Fibroblast of pulmonary artery (primary cell): ENCODE data around the gene TP53RK.

Experiments
- DNase-seq: peaks from one replicate; pipeline ENCODE4 v3.0.0-alpha.2; 2010; ENCODE audit warnings: low read depth
- H3K4me3 ChIP-seq: replicated peaks from 2 replicates; pipeline ENCODE4 v1.5.1; 2011; ENCODE audit warnings: low read depth, mild to moderate bottlenecking, control low read depth, low read length, moderate library complexity
- CTCF ChIP-seq: IDR thresholded peaks from 2 replicates; pipeline ENCODE4 v1.5.1; 2011; ENCODE audit warnings: mild to moderate bottlenecking, control low read depth, low read length, inconsistent platforms; ENCODE audit errors: missing control alignments

Gene TP53RK

DNA sequence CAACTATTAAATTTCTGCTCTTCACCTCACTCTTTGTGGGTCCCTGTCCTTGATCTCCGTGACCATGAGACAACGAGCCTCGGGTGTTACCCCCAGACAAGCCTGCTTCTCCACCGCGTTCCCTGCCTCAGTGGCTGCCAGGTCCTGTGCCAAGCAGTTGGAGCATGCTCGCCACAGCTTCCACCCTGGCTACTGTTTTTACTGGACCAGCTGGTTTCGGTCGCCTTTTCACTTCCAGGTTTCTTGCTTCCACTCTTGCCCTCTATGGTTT is 5.6 kb downstream of the TP53RK start:
- TF ChIP-seq CTCF = no peak
- DNase-seq = no peak
- H3K4me3 ChIP-seq = peak overlapping the region; percentile 60

DNA sequence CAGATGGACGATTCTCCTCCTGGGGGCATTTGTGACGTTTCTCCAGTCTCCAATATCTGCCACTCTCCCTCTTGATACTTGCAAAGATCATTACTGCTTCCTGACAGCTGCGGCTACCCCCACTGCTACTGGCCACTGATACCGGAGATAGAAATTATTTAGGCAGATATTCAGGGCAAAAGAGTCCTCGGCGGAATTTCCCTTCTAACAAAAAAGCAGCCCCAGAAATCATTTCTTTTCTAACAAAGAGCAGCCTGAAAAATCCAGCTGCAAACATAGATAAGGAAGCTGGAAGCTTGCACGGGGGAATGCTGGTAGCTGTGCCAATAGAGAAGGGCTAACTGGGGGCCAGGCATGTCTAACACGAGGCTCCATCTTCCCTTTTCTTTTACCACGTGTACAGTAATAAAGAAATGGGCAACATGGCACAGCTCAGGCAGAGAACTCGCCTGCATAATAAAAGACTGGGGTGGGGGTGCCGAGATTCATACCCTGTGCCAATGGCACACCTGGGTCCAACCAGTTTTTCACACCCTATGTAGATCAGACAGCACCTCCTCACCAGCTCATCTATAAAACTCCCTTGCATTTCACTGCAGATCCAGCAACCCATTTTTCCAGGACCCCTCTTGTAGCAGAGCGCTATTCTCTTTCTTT is 6.1 kb downstream of the TP53RK start:
- no peak for TF ChIP-seq CTCF
- DNase-seq = peak; percentile 30
- H3K4me3 ChIP-seq = peak overlapping the region; percentile 60

DNA sequence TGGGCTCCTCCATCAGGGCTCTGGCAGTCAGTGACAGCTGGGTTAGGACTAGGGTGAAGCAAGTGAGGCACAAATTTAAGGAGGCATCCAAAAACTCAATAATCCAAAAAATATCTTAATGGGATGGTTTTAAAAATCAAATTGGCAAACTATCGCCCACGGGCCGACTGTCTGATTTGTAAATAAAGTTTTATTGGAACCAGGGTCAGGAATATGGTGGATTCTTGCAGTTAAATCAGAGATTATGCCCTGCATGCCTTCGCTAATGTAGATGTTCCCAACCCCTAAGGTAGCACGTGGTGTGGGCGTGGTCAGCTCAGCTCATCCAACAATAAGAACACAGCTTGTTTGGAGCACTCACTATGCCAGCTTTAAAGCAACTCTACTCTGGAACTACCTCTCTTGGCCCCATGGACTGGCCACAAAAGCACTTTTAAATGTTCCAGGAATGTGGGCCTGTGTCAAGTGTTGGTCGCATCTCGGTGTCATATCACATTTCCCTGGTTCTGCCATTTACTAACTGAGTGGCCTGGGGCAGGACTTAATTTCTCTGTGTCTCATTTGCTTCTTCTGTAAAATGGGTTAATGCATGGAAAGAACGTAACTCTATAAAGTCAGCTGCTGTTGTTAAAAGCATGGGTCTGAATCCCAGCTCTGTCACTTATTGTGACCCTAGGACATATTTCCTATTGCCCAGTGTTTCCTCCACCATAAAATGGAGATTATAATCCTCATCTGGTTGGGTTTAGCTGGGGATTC is 7.0 kb downstream of the TP53RK start:
- H3K4me3 ChIP-seq = no peak overlapping the region
- TF ChIP-seq CTCF = no peak
- DNase-seq = no peak

DNA sequence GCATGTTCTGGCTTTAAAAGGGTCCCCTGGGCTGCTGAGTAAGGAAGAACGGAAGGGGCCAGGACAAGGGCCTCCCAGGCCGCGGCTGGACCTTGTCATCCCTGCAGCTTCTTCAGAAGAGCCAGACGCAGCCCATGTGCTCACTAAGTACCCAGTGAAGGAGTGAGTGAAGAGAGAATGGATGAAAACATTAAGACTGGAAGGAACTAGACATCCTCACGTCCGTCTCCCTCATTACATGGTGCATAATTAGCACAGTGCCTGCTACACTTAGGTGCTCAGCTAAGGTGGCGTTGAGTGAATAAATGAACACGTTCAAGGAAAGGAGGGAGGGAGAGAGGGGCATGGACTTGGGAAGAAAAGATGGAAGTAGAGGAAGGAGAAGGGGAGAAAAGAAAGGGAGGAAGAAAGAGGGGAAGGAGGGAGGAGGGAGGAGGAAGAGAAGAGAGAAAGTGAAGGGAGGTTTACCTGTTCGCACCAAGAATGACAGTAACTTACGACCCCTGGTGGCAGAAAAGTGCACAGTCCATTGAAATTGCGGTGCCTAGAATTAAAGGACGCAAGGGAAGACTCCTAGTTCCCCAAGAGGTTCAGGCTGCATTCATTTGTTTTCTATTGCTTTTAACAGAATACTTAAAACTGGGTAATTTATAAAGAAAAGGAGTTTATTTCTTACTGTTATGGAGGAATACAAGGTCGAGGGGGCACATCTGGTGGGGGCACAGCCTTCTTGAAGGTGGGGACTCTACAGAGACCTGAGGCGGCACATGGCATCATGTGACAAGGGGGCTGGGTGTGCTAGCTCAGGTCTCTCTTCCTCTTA is 8.0 kb downstream of the TP53RK start:
- no peak overlapping the region for H3K4me3 ChIP-seq
- peak; percentile 88 for TF ChIP-seq CTCF
- DNase-seq = peak; percentile 66

DNA sequence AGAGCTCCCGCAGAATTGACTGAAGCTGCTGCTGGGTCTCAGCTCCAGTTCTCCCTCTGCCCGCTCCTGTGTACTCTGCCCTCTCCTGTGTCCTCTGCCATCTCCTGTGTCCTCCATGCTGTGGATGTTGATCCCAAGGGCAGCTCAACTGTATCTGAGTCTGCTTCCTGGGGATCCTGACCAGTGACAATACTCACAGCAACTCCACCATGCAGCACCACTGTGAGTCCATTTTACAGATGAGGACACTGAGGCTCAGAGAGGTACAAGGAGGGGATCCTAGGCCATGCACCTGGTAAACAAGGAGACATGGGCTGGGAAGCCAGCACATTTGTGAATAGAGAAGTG is 8.6 kb downstream of the TP53RK start:
- no peak for TF ChIP-seq CTCF
- no peak overlapping the region for H3K4me3 ChIP-seq
- DNase-seq = no peak

DNA sequence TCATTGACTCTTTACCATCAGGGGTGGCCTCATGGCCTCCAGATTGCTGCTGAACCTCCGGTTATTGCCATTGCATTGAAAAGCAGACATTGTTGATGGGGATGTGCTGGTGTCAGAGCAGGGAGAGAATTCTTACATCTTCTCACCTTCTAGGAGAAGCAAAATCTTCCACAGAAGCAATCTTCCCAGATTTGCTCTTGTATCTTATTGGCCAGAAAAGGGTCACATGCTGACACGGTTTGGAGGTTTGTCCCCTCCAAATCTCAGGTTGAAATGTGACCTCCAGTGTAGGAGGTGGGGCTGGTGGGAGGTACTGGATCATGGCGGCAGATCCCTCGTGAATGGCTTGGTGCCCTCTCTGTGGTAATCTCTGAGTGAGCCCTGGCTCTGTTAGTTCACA is 10.7 kb downstream of the TP53RK start:
- H3K4me3 ChIP-seq = no peak overlapping the region
- DNase-seq = no peak
- no peak for TF ChIP-seq CTCF
